Large intestine (tissue), 3 donors: ENCODE measurements around the gene COPS6. TPM values are rescaled to one million over a fixed set of nuclear protein-coding genes. Genes with fewer than 3 reads are reported as not detected.

ENCODE experiments used
- DNase-seq, 2 donors: peaks; one replicate each; pipeline versions ENCODE4 v3.0.0 to v3.0.0-alpha.2; 2013
- H3K27ac ChIP-seq: one replicate; pipeline ENCODE4 v1.5.1; 2013; ENCODE audit warnings: low read length
- H3K27me3 ChIP-seq: 2 replicates; pipeline ENCODE4 v1.6.1; 2013; ENCODE audit warnings: low read length; ENCODE audit not compliant: control insufficient read depth, insufficient read depth
- H3K36me3 ChIP-seq: 2 replicates; pipeline ENCODE4 v1.6.1; 2013; ENCODE audit warnings: low read length; ENCODE audit not compliant: control insufficient read depth, insufficient read depth
- H3K4me1 ChIP-seq: one replicate; pipeline ENCODE4 v1.6.1; 2013; ENCODE audit warnings: low read length; ENCODE audit not compliant: control insufficient read depth, insufficient read depth
- H3K4me3 ChIP-seq: one replicate; pipeline ENCODE4 v1.5.1; 2013; ENCODE audit warnings: low read length
- H3K9me3 ChIP-seq: one replicate; pipeline ENCODE4 v1.6.1; 2013; ENCODE audit warnings: mild to moderate bottlenecking, low read depth, low read length, moderate library complexity; ENCODE audit not compliant: control insufficient read depth
- WGBS: methylation state at CpG from one replicate; pipeline ENCODE4 v1.1.5; 2013; ENCODE audit warnings: low lambda C conversion rate; ENCODE audit not compliant: insufficient coverage; 5-methylcytosine and 5-hydroxymethylcytosine counted together
- polyA plus RNA-seq: library from polyadenylated mRNA; unstranded; fragments of 120-200 nt; gene quantifications from one replicate; pipeline ENCODE4 v1.2.1, GENCODE V29; 2013

COPS6 gene
- polyA plus RNA-seq, 1 donor = 94.0 TPM

DNA sequence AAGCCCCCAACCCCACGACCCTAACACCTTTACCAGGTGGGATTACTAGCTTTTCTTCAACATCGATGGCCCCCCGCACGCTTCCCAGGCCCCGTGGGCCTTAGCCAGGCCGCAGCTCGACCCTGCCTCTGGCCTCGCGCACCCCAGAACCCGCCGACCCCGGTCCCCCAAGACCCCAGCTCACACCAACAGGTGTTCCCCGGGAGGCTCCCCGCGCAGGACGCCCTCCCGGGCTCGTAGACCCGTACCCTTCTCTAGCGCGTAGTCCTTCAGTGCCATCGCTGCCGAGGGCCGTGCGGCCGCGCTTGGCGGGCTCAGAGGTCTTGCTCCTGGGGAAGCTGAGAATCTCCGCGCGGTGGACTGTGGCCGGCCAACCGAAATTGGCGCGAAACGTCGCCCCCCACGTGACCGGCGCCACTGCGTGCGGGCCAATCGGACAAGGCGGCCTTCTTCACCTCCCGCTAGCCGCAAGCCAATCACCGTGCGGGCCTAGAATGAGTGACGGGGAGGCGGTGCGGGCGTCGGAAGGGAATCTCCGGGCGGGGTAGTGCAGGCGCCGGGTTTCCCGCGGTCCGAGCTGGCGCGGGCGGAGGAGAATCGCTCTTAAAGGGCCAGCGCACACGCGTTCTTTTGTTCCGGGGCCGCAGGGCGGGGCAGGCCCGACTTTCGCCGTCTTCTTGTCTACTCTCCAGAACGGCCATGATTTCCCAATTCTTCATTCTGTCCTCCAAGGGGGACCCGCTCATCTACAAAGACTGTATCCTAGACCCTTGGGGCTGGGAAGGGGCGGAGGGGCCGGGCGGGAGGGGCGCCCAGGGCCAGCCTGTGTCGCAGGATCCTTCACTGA lies 12.5 kb downstream of the COPS6 start, which contains the start of the genes AP4M1 and MCM7:
Gene AP4M1, plus strand, starts transcription at position 628 of the 847 bp plus-strand sequence. Its CDS starts 72 bp downstream, at position 700.
Gene MCM7, minus strand, starts transcription at position 382 of the 847 bp plus-strand sequence. Its CDS starts 103 bp downstream, at position 279.
- Histone ChIP-seq H3K4me1 (peaks cover 11% of the 10 kb centered on the region), H3K27me3 (no peaks in the 10 kb centered on the region), H3K27ac (peak within 1 kb of the TSS; percentile 96), H3K36me3 (peaks cover 60% of the 10 kb centered on the region), H3K4me3 (peak within 1 kb of the TSS; percentile 90), H3K9me3 (no peaks in the 10 kb centered on the region)
- WGBS = no CpG with 5 or more reads among the region's 80 CpGs
- peak; percentile 99 for DNase-seq

DNA sequence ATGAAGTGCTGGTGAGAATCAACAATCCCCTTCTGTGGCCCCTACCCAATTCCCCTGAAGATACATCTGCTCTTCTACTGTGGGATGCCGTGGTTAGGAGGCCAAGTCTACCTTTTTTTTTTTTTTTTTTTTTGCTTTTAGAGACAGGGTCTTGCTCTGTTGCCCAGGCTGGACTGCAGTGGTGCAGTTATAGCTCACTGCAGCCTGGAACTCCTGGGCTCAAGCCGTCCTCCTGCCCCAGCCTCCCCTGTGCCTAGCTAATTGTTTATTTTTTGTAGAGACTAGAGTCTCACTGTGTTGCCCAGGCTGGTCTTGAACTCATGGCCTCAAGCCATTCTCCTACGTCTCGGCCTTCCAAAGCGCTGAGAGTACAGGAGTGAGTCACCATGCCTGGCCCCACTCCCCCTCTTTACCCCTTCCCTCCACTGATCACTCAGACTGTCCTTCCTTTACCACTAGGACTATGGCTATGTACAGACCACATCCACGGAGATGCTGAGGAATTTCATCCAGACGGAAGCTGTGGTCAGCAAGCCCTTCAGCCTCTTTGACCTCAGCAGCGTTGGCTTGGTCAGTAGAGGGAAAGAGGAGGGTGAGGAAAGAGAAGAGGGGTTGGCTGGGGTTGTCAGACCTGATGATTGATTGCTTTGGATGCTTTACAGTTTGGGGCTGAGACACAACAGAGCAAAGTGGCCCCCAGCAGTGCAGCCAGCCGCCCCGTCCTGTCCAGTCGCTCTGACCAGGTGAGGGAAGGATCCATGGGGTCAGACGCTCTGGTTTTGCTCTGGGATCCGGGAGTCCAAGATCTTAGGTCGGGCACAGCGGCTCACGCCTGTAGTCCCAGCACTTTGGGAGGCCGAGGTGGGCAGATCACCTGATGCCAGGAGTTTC lies 14.4 kb downstream of the COPS6 start:
- Histone ChIP-seq H3K4me1 (peaks cover 11% of the 10 kb centered on the region), H3K27ac (no peak overlapping the region), H3K9me3 (no peaks in the 10 kb centered on the region), H3K4me3 (no peak overlapping the region), H3K27me3 (no peaks in the 10 kb centered on the region), H3K36me3 (peaks cover 58% of the 10 kb centered on the region)
- DNase-seq = no peak
- WGBS = no CpG with 5 or more reads among the region's 17 CpGs

- no peaks in the 10 kb centered on the region for H3K4me1 ChIP-seq
- H3K4me3 ChIP-seq = no peak overlapping the region
- no peaks in the 10 kb centered on the region for H3K9me3 ChIP-seq
- H3K27ac ChIP-seq = no peak overlapping the region
- no CpG with 5 or more reads among the region's 4 CpGs for WGBS
- no peak for DNase-seq
- H3K27me3 ChIP-seq = no peaks in the 10 kb centered on the region
- H3K36me3 ChIP-seq = peaks cover 61% of the 10 kb centered on the region
Measured at GRCh38 chr7:100105534-100105933, 16.8 kb downstream of the COPS6 start.

DNA sequence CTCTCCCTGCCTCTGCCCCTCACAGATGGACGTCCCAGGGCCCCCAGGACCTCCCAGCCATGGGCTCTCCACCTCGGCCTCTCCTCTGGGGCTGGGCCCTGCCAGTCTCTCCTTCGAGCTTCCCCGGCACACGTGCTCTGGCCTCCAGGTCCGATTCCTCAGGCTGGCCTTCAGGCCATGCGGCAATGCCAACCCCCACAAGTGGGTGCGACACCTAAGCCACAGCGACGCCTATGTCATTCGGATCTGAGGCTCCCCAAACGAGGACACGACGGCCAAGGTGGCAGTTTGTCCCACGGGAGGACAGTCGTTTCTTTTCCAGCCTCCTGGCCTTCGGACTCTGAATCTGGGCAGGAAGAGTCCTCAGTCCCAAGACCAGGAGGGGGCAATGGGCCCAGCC lies 17.9 kb downstream of the COPS6 start:
- Histone ChIP-seq H3K4me1 (no peaks in the 10 kb centered on the region), H3K27ac (no peak overlapping the region), H3K4me3 (no peak overlapping the region), H3K9me3 (no peaks in the 10 kb centered on the region), H3K36me3 (peaks cover 69% of the 10 kb centered on the region), H3K27me3 (no peaks in the 10 kb centered on the region)
- WGBS = no CpG with 5 or more reads among the region's 17 CpGs
- DNase-seq = no peak

GRCh38 chr7:100107125-100107737 lies 18.5 kb downstream of the COPS6 start:
- Histone ChIP-seq H3K27ac (no peak overlapping the region), H3K4me3 (no peak overlapping the region), H3K36me3 (peaks cover 75% of the 10 kb centered on the region), H3K4me1 (no peaks in the 10 kb centered on the region), H3K9me3 (no peaks in the 10 kb centered on the region), H3K27me3 (no peaks in the 10 kb centered on the region)
- no peak for DNase-seq
- no CpG with 5 or more reads among the region's 25 CpGs for WGBS

DNA sequence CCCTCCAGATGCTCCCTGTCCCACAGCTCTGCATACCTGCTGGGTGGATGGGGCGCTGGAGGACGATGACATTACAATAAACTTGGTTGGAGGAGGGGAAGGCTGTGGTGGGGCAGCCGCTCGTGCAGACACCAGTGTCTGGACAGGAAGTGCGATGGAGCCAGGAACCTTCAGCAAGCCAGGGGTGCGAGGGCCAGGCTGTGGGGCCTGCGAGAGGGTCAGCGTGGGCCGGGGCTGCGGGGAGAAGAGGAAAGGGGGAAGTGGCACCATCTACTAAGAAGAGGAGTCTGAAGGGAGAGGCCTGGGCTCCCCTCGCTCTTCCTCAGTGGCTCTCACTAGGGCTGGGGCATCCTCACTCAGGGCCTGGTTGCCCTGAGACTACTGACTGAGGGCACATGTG lies 19.1 kb downstream of the COPS6 start:
- Histone ChIP-seq H3K36me3 (peaks cover 80% of the 10 kb centered on the region), H3K4me1 (no peaks in the 10 kb centered on the region), H3K27ac (no peak overlapping the region), H3K27me3 (no peaks in the 10 kb centered on the region), H3K4me3 (no peak overlapping the region), H3K9me3 (no peaks in the 10 kb centered on the region)
- WGBS = 90% methylated on average over 2 of the region's 11 CpGs
- DNase-seq = no peak

DNA sequence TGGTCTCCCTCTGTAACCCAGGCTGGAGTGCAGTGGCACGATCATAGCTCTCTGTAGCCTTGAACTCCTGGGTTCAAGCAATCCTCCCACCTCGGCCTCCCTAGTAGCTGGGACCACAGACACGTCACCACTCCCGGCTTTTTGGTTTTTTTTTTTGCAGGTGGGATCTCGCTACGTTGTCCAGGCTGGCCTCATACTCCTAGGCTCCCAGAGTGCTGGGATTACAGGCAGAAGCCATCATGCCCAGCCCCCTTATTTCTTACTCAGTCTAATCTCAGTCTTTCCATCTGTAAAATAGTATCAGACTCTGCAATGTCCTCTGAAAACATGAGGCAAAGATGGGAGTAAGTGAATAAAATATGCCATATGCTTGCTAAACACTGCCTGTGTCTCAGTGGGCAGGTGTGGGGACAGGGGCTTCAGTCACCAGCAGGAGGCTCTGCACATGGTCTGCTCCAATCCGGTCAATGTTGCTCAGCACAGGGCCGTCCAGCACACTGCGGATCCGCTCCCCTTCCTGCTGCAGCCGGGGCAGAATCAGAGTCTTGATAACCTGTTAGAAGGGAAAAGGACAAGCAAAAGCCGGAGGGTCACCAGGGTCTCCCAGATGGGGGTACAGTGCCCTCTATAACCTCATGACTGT lies 20.9 kb downstream of the COPS6 start:
- Histone ChIP-seq H3K4me3 (no peak overlapping the region), H3K36me3 (peaks cover 82% of the 10 kb centered on the region)
- no CpG with 5 or more reads among the region's 12 CpGs for WGBS

DNA sequence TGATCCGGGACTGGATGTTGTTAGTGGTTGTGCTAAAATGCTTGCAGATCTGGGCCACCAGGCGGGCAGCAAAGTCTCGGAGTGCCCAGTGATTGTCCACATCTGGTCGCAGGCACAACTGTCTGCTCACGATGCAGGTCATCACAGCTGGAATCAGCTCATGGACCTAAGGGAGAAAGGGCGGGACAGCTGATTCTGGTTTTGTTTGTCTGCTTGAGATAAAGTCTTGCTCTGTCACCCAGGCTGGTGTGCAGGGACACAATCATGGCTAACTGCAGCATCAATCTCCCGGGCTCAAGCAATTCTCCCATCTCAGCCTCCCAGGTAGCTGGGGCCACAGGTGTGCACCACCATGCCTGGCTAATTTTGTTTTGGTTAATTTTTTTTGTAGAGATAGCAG lies 22.4 kb downstream of the COPS6 start:
- H3K27me3 ChIP-seq = no peaks in the 10 kb centered on the region
- no peaks in the 10 kb centered on the region for H3K9me3 ChIP-seq
- no CpG with 5 or more reads among the region's 7 CpGs for WGBS
- H3K27ac ChIP-seq = no peak overlapping the region
- H3K4me1 ChIP-seq = no peaks in the 10 kb centered on the region
- no peak for DNase-seq
- no peak overlapping the region for H3K4me3 ChIP-seq
- H3K36me3 ChIP-seq = peaks cover 70% of the 10 kb centered on the region

More for the DNA sequence above, 20.9 kb downstream of the COPS6 start:
- Histone ChIP-seq H3K4me1 (no peaks in the 10 kb centered on the region), H3K9me3 (no peaks in the 10 kb centered on the region), H3K27ac (no peak overlapping the region), H3K27me3 (no peaks in the 10 kb centered on the region)
- no peak for DNase-seq

GRCh38 chr7:100111914-100112313 lies 23.1 kb downstream of the COPS6 start:
- DNase-seq = no peak

More at GRCh38 chr7:100111914-100112313, 23.1 kb downstream of the COPS6 start:
- Histone ChIP-seq H3K4me1 (no peaks in the 10 kb centered on the region), H3K27me3 (no peaks in the 10 kb centered on the region), H3K4me3 (no peak overlapping the region), H3K36me3 (peaks cover 66% of the 10 kb centered on the region), H3K27ac (no peak overlapping the region), H3K9me3 (no peaks in the 10 kb centered on the region)
- WGBS = no CpG with 5 or more reads among the region's 13 CpGs
